ENCODE results near the gene MZT2B. TPM values are rescaled to one million over a fixed set of nuclear protein-coding genes. Genes with fewer than 3 reads are reported as not detected.
"Not testable (repeated sequence)": the region's sequence is repeated elsewhere in the genome, so short reads cannot be mapped to it uniquely, and the experiment has no call there.

Gene MZT2B
- total RNA-seq, 1 donor from 2014 or later, result 186 TPM

GRCh38 chr2:130152816-130153595, 29.1 kb upstream of the MZT2B start:
- DNase-seq (ENCODE audit: low read depth in 2 of 2), result no peak

GRCh38 chr2:130153721-130154422, 28.2 kb upstream of the MZT2B start:
- DNase-seq (ENCODE audit: low read depth in 2 of 2), result not testable (repeated sequence)

GRCh38 chr2:130154423-130154770, 27.7 kb upstream of the MZT2B start:
- DNase-seq (ENCODE audit: low read depth in 2 of 2), result not testable (repeated sequence)

- no peak for DNase-seq (ENCODE audit: low read depth in 2 of 2)
Observed at GRCh38 chr2:130154773-130155765, 27.0 kb upstream of the MZT2B start.

GRCh38 chr2:130155956-130156623, 26.0 kb upstream of the MZT2B start:
- peak; percentile 43 to 61 for DNase-seq (ENCODE audit: low read depth in 2 of 2)

- no peak for DNase-seq (ENCODE audit: low read depth in 2 of 2)
Observed at GRCh38 chr2:130156624-130157004, 25.4 kb upstream of the MZT2B start.

GRCh38 chr2:130157354-130157753, 24.7 kb upstream of the MZT2B start:
- not testable (repeated sequence) for DNase-seq (ENCODE audit: low read depth in 2 of 2)

- not testable (repeated sequence) for DNase-seq (ENCODE audit: low read depth in 2 of 2)
Observed at GRCh38 chr2:130157825-130158514, 24.1 kb upstream of the MZT2B start.

- DNase-seq (ENCODE audit: low read depth in 2 of 2), result no peak
Observed at GRCh38 chr2:130158631-130159030, 23.4 kb upstream of the MZT2B start.

- DNase-seq (ENCODE audit: low read depth in 2 of 2), result not testable (repeated sequence)
Observed at GRCh38 chr2:130159376-130159775, 22.7 kb upstream of the MZT2B start.

- no peak for DNase-seq (ENCODE audit: low read depth in 2 of 2)
Observed at GRCh38 chr2:130160131-130160530, 21.9 kb upstream of the MZT2B start.

- not testable (repeated sequence) for DNase-seq (ENCODE audit: low read depth in 2 of 2)
Observed at GRCh38 chr2:130160838-130161705, 21.0 kb upstream of the MZT2B start.

- DNase-seq (ENCODE audit: low read depth in 2 of 2), result not testable (repeated sequence)
Observed at GRCh38 chr2:130162486-130162885, 19.6 kb upstream of the MZT2B start.

- DNase-seq (ENCODE audit: low read depth in 2 of 2), result no peak
Observed at GRCh38 chr2:130162968-130163367, 19.1 kb upstream of the MZT2B start.

GRCh38 chr2:130165293-130166016, 16.6 kb upstream of the MZT2B start:
- no peak for DNase-seq (ENCODE audit: low read depth in 2 of 2)

- not testable (repeated sequence) for DNase-seq (ENCODE audit: low read depth in 2 of 2)
Observed at GRCh38 chr2:130166611-130167010, 15.5 kb upstream of the MZT2B start.

GRCh38 chr2:130169163-130169562, 12.9 kb upstream of the MZT2B start:
- not testable (repeated sequence) for DNase-seq (ENCODE audit: low read depth in 2 of 2)

- DNase-seq (ENCODE audit: low read depth in 2 of 2), result no peak
Observed at GRCh38 chr2:130169896-130170295, 12.2 kb upstream of the MZT2B start.

GRCh38 chr2:130174866-130175265, 7.2 kb upstream of the MZT2B start:
- DNase-seq (ENCODE audit: low read depth in 2 of 2), result not testable (repeated sequence)
